ENCODE data around the gene NDUFC2. TPM values are rescaled to one million over a fixed set of nuclear protein-coding genes. Genes with fewer than 3 reads are reported as not detected.

Gene NDUFC2
- total and polyA plus RNA-seq, 2 donors (not counting 1 experiment from before 2014, with no cell fraction given), result 49.0 to 65.0 TPM

- ATAC-seq (ENCODE audit: low read depth) (no peak), DNase-seq (no peak)
- no peaks in the 10 kb centered on the region for H3K36me3 ChIP-seq (replicated peaks in 1 of 2; ENCODE audit: control extremely low read depth in 1 of 2, control insufficient read depth in 1 of 2, extremely low read depth in 1 of 2, insufficient read depth in 2 of 2, low read length in 1 of 2)
- POLR2A ChIA-PET, result no interaction called here
- no peaks in the 10 kb centered on the region for H4K20me1 ChIP-seq (ENCODE audit: control insufficient read depth, insufficient read depth, low read length, poor library complexity, severe bottlenecking)
- no peak overlapping the region for H3K4me2 ChIP-seq (replicated peaks; ENCODE audit: low read depth, low read length, poor library complexity, severe bottlenecking)
- H3K4me1 ChIP-seq (ENCODE audit: control insufficient read depth in 2 of 2, insufficient read depth in 2 of 2, low read length in 2 of 2), result no peaks in the 10 kb centered on the region
- no peaks in the 10 kb centered on the region for H3K9me3 Mint-ChIP-seq (ENCODE audit: insufficient read depth)
- H3K4me1 Mint-ChIP-seq, result no peaks in the 10 kb centered on the region
- CTCF ChIA-PET, result interaction anchor here (1.0 to 1.3 kb wide), 2 partner anchors 11 to 532 kb away, joined by 5 read pairs; no protein-coding TSS in a partner anchor
- no peak overlapping the region for H3K27ac ChIP-seq (ENCODE audit: low read length in 2 of 2)
- H3K9me3 ChIP-seq (ENCODE audit: control extremely low read depth in 1 of 3, control insufficient read depth in 2 of 3, insufficient read depth in 1 of 3, low read length in 2 of 3), result no peaks in the 10 kb centered on the region
- H2AFZ ChIP-seq (ENCODE audit: insufficient read depth, low read depth, low read length, poor library complexity, severe bottlenecking), result no peak overlapping the region
- WGBS (ENCODE audit: insufficient coverage), result 86% methylated on average over 2 of the region's 4 CpGs
- no peaks in the 10 kb centered on the region for H3K79me2 ChIP-seq (ENCODE audit: control insufficient read depth, insufficient read depth, low read length)
- intact Hi-C loops (cut with micrococcal nuclease), result no loop called here
- H3K4me3 ChIP-seq (ENCODE audit: control extremely low read depth in 1 of 5, extremely low read depth in 1 of 5, insufficient read depth in 1 of 5, low read depth in 2 of 5, low read length in 4 of 5), result no peak overlapping the region
- no peaks in the 10 kb centered on the region for H3K27me3 Mint-ChIP-seq
- no peak overlapping the region for H3K4me3 Mint-ChIP-seq
- H3K9ac ChIP-seq (ENCODE audit: low read length), result no peak overlapping the region
- no peaks in the 10 kb centered on the region for H3K27me3 ChIP-seq (replicated peaks in 1 of 4; ENCODE audit: control extremely low read depth in 1 of 4, control insufficient read depth in 3 of 4, insufficient read depth in 4 of 4, low read length in 3 of 4)
- TF ChIP-seq EZH2 (IDR thresholded peaks at IDR 0.05; ENCODE audit: borderline replicate concordance, insufficient read depth, low read depth, low read length, poor library complexity, severe bottlenecking) (no peak), CTCF (IDR thresholded peaks at IDR 0.05) (no peak)
- no peak overlapping the region for H3K27ac Mint-ChIP-seq
These were observed 46.6 kb downstream of the NDUFC2 start for GRCh38 chr11:78033040-78033439.

- Mint-ChIP-seq H3K4me1 (no peaks in the 10 kb centered on the region), H3K27ac (no peak overlapping the region), H3K27me3 (no peaks in the 10 kb centered on the region), H3K9me3 (ENCODE audit: insufficient read depth) (peaks cover 5% of the 10 kb centered on the region), H3K4me3 (no peak overlapping the region)
- ATAC-seq (ENCODE audit: low read depth) (no peak), DNase-seq (no peak)
- intact Hi-C loops (cut with micrococcal nuclease), result no loop called here
- ChIA-PET POLR2A (no interaction called here), CTCF (interaction anchor here (1.0 to 1.3 kb wide), 2 partner anchors 12 to 533 kb away, joined by 5 read pairs; no protein-coding TSS in a partner anchor)
- no peak overlapping the region for H3K27ac ChIP-seq (ENCODE audit: low read length in 2 of 2)
- no peaks in the 10 kb centered on the region for H3K4me1 ChIP-seq (ENCODE audit: control insufficient read depth in 2 of 2, insufficient read depth in 2 of 2, low read length in 2 of 2)
- no peaks in the 10 kb centered on the region for H3K36me3 ChIP-seq (replicated peaks in 1 of 2; ENCODE audit: control extremely low read depth in 1 of 2, control insufficient read depth in 1 of 2, extremely low read depth in 1 of 2, insufficient read depth in 2 of 2, low read length in 1 of 2)
- H3K4me2 ChIP-seq (replicated peaks; ENCODE audit: low read depth, low read length, poor library complexity, severe bottlenecking), result no peak overlapping the region
- TF ChIP-seq EZH2 (IDR thresholded peaks at IDR 0.05; ENCODE audit: borderline replicate concordance, insufficient read depth, low read depth, low read length, poor library complexity, severe bottlenecking) (no peak), CTCF (IDR thresholded peaks at IDR 0.05) (no peak)
- H3K27me3 ChIP-seq (replicated peaks in 1 of 4; ENCODE audit: control extremely low read depth in 1 of 4, control insufficient read depth in 3 of 4, insufficient read depth in 4 of 4, low read length in 3 of 4), result no peaks in the 10 kb centered on the region
- H3K79me2 ChIP-seq (ENCODE audit: control insufficient read depth, insufficient read depth, low read length), result no peaks in the 10 kb centered on the region
- no peaks in the 10 kb centered on the region for H4K20me1 ChIP-seq (ENCODE audit: control insufficient read depth, insufficient read depth, low read length, poor library complexity, severe bottlenecking)
- H2AFZ ChIP-seq (ENCODE audit: insufficient read depth, low read depth, low read length, poor library complexity, severe bottlenecking), result no peak overlapping the region
- H3K9me3 ChIP-seq (ENCODE audit: control extremely low read depth in 1 of 3, control insufficient read depth in 2 of 3, insufficient read depth in 1 of 3, low read length in 2 of 3), result no peaks in the 10 kb centered on the region
- H3K4me3 ChIP-seq (ENCODE audit: control extremely low read depth in 1 of 5, extremely low read depth in 1 of 5, insufficient read depth in 1 of 5, low read depth in 2 of 5, low read length in 4 of 5), result no peak overlapping the region
- no peak overlapping the region for H3K9ac ChIP-seq (ENCODE audit: low read length)
These were observed 47.6 kb downstream of the NDUFC2 start for GRCh38 chr11:78032090-78032489.

All from B cell (primary cell).